Activated CD8-positive, alpha-beta memory T cell treated with anti-CD3 and anti-CD28 coated beads for 48 hours (primary cell): ENCODE measurements around the gene WNT2.
"Not testable (repeated sequence)": the region's sequence is repeated elsewhere in the genome, so short reads cannot be mapped to it uniquely, and the experiment has no call there.

Experiments used
- DNase-seq, 3 experiments: peaks; one replicate each; pipeline ENCODE4 v3.0.0-alpha.2; 2020; ENCODE audit warnings: low read depth in 2 of 3, low spot score in 2 of 3

WNT2 gene

DNA sequence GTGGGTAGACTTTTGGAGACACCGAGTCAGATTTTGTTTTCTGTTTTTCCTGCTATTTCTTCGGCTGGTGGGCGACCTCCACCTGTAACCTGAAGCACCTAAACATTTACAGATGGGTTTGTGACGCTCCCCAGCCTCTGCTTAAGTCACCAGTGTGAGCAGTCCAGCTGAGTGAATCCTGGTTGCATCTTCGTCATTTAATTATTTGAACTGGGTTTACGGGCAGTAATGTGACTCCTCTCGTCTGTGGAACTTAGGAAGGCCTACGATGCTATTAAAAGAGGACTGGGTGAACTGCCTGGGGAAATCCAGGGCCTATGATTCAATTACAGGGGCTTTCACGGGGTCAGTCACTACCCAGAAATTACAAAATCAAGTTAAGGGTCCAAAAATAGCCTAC, 52.5 kb downstream of the WNT2 start:
- no peak for DNase-seq

DNA sequence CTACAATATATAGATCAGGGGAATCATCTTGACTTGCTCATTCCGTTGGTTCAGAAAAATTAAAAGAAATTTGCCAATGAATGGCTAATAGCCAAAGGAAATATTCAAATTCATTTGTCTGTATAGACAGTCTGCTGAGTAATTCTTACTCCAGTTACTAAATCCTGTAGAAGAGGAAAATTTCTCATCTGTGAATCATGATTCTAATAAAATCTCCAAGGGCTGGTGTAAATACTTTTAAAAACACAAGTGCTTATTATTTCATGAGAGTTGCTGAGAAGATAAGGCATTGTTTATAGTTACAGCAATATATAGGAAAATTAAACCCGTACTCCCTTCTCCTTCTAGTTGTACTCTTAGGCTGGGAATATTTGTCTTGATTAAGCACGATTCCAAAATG, 53.0 kb downstream of the WNT2 start:
- no peak for DNase-seq

DNA sequence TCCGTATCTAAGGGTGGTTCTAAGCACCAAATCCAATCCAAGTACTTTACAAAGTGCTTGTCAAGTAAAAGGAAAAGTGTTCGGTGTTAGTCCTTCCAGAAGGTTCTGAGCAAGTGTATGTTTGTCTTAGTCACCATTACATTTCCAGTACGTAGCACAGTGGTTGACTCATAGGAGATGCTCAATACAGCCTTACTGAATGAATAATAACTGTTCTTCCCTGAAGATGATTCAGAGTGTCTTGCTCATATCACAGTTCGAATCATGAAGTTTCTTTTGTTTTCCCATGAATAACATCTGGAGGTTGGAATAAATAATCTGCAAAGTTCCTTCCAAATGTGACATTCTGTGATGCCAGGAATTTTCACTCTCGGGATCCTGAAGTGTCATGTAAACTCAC, 53.4 kb downstream of the WNT2 start:
- no peak for DNase-seq

DNA sequence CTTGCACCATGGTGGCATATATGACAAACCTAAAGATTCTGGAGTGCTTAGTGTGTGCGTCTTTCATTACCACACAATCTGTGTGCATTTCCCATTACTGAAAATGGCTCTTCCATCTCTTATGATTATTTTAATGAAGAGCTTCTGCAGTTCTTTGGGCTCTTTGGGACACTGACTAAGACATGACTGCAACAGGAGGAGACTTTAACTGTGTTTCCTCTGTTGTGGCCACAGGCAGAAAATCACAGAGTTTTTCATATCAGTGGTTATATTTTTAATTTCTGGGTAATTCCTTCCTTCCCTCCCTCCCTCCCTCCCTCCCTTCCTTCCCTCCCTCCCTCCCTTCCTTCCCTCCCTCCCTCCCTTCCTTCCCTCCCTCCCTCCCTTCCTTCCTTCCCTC, 58.1 kb downstream of the WNT2 start:
- no peak for DNase-seq

DNA sequence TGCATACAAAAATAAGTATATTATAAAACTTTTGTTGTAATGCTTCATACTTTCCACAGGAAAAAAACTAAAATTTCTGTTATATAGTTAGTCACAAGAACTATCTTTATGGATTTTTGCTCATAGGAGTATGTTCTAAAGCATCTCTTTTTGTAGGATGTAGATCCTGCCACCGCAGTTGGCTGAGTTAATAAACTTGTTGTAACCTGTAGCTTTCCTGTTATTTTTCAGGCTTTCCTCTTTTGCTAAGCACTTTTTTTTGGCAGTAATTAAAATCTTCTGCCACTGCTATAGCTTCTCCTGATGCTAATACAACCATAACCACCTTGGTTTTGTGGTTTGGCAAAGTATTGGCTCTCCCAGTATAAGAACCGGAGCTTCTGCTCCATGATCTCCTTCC, 60.3 kb downstream of the WNT2 start:
- no peak for DNase-seq

DNA sequence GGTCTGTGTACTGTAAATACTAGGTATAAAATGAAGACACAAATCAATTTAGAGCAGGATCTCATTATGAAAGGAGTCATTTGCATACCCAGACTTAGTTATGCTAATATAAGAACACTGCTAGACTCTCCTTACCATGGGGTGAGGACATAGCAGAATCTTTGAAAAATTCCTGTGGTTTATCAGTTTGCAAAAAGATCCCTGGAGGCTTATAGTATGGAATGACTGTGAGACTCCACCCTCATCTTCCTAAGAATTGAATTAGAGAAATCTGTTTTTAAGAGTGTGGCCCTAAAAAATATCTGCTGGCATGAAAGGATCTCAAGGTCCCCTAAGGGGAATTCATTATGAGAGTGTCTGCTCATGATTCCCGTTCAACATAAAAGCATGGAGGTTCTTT, 63.2 kb downstream of the WNT2 start:
- no peak for DNase-seq

DNA sequence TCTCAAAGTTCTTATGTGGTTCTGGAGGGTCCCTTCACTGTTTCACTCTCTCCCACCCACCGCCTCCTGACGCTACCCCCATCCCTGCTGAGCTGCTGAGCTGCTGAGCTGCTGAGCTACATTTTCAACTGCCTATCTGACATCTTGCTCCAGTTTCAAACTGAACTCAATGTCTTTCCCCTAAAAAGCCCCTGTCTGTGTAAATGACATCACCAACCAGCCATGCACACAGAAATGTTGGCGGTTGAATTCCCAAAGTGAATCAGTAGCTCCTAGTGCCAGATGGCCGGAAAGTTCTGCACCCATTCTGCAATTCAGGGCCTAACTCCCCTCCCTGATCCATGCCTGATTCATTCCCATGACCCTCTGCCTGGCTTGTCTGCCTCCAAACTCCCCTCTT, 71.2 kb downstream of the WNT2 start:
- no peak for DNase-seq

DNA sequence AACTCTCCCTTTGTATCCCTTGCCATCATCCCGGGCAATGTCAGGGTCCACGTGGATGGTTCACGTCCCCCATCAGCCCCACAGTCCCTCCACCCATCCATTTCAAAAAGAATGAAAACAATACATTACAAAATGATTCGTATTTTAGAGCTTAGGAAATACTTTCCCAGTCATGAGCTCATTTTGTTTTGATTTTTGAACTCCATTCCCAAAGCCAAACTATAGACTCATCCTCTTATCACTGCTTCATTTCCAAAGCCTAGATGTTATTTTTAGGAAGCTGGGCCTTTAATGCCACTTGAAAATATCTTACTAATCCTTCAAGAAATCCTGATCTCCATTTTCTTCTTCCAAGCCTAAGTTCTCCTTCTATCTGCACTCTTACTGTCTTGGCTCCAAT, 72.1 kb downstream of the WNT2 start:
- DNase-seq: no peak

DNA sequence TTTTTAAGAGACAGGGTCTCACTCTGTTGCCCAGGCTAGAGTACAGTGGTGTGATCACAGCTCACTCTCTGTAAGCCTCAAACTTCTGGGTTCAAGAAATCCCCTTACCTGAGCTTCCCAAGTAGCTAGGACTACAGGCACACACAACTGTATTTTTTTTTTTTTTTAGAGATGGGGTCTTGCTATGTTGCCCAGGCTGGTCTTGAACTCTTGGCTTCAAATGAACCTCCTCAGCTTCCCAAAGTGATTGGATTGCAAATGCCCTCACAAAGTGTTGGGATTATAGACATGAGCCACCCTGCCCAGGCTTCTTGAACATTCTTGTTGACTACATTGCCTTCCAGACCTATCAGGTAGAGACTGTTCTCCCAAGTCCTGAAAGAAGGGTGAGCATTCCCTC, 72.6 kb downstream of the WNT2 start:
- DNase-seq: no peak

DNA sequence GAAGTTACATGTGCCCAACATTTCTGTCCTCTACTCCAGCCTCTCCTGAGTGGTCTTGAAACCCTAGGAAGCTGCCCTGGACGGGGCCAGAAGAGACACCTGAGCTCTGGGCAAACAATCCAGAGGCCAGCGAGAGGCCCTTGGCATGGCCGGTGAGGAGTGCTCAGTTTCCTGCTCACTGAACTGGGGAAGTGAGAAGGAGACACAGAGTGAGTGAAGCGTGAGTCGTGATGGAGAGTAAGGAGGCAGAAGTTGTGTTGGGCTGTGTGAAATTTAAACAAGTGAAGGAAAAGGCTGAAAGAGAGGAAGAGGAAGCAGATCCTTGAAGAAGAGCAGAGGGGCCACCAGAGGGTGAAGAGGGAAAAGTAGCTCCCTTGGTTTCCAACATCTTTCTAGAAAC, 73.2 kb downstream of the WNT2 start:
- no peak for DNase-seq

DNA sequence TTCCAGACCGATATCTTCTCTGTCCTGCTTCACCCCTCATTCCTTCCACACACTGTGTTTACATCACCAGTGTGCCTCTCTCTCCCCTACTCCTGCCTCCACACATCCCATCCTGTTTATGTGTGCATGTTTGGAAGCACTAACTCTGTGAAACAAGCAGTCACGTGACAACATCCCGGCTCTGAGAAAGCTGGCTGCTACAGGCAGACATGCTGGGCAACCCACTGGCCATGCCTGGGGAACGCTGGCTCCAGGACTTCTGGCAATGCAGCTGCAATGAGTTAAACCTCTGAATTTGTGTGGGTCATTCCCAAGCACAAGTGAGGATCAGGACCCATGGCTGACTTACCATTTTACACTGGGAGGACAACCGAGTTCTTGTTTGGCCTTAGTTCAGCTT, 74.0 kb downstream of the WNT2 start:
- DNase-seq: no peak

DNA sequence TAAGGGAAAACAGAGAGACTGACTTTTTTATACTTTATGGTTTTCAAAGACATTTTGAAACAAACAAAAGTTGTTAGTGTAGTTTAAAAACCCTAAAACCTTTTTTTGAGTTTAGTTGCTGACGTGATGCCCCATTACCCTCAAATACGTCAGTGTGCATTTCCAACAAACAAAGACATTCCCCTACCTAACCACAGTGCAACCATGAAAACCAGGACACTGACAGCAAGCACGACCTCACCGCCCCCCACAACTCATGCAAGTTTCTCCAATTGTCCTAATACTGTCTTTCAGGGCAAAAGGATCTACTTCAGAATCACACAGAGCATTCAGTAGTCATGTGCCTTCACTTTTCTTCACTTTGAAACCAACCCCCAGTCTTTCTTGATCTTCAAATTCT, 75.0 kb downstream of the WNT2 start:
- no peak for DNase-seq

DNA sequence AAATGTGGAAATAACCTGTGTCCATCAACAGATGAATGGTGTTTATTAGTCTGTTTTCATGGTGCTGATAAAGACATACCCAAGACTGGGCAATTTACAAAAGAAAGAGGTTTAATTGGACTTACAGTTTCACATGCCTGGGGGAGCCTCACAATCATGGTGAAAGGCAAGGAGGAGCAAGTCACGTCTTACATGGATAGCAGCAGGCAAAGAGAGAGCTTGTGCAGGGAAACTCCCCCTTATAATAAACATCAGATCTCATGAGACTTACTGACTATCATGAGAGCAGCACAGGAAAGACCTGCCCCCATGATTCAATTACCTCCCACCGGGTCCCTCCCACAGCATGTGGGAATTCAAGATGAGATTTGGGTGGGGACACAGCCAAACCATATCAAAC, 77.2 kb downstream of the WNT2 start:
- not testable (repeated sequence) for DNase-seq

DNA sequence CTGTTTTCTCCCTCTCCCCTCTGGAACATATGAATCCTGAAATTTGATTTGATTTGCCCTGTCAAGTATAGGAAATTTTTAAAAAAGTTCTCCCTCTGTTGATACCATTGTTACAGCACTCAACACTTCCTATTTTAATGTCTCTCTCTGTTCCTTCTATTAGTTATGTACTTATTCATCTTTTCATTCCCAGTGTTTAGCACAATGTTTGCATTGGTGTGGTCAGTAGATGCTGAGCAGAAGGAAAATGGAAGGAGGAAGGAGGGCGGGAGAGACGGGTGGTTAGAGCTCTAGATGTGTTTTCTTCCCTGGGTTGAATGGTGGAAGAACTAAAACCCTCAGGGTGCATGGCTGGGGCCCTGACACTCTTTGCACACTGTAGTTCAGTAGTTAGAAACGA, 79.5 kb downstream of the WNT2 start:
- no peak for DNase-seq

DNA sequence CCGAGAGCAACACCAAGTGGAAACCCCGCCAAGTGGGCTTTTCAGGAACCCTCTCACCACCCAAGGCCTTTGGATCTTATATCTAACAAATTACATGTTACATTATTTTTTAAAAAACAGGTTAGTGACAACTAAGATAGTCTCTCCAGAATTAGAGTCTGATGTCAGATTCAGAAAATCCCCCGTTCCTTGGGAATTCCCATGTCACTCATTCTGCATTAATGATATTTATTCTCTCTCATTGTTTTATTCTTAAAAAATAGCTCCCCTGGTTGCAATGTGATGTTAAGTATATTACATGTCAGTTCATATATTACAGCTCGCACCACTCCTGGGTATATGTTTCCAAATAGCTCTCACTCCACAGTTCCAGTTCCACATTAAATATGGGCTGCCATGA, 81.8 kb downstream of the WNT2 start:
- DNase-seq: no peak

DNA sequence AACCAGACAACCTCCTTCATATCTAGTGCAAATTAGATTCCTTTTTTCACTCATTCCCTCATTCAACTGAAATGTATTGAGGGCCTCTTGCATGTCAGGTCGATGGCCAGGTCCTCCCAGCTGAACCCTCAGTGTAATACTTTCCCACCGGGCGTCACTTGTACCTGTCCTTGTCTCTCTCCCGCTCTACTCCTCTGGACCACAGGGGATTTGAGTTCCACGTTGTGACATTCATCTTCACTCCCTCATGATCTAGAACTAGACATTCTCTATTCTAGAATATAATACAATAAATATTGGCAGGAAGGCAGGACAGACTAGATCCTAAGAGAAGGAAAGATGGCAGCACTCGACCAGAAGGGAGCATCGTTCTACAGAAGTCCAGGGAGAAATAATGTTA, 83.9 kb downstream of the WNT2 start:
- no peak for DNase-seq

DNA sequence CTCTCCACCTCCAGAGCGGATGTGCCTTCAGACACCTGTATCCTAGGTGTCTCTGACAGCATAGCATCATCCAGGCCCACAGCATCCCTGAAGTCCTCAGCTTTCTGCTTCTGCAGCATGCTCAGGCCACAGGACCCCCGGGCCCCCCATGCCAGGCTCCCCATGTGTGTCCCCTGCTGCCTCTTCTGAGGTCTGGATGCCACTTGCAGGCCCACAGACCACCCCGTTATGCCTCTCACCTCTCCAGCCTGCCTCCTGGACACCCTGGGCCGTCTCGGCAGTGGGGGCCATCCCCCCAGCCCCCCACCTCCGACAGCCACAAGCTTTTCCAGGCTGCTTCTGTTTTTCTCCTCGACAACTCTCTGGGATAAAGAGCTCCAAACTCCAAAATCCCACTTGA, 84.4 kb downstream of the WNT2 start:
- DNase-seq: no peak

DNA sequence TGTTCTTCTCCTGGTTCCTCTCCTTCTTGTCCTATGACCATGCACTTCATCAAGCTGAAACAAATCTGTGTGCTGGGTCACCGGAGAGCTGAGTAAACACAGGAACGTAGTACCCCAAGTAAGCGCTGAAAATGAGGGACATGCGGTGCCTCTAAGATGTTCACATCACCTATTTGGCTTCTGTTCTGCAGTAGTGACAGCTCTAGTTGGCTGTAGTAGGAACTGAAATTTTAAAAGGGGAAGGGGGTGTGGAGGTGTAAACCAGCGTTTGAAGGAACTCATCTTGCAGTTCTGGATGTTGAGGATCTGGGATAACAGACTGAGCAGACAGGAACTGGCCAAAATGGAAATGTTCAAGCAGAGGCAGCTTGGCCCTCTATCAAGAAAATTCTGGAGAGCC, 85.2 kb downstream of the WNT2 start:
- no peak for DNase-seq

DNA sequence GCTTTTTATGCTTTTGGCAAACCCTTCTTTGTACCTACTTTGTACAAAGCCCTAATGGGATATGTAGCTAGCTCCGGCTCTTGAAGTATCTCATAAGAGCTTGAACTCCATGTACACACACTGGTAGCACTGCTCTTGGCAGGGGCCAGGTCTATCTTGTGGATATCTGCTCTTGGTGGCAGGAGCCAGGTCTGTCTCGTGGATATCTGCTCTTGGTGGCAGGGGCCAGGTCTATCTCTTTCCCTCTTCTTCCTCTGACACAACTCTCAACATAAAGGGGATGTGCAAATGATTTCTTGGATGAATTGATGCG, 91.9 kb downstream of the WNT2 start:
- no peak for DNase-seq

DNA sequence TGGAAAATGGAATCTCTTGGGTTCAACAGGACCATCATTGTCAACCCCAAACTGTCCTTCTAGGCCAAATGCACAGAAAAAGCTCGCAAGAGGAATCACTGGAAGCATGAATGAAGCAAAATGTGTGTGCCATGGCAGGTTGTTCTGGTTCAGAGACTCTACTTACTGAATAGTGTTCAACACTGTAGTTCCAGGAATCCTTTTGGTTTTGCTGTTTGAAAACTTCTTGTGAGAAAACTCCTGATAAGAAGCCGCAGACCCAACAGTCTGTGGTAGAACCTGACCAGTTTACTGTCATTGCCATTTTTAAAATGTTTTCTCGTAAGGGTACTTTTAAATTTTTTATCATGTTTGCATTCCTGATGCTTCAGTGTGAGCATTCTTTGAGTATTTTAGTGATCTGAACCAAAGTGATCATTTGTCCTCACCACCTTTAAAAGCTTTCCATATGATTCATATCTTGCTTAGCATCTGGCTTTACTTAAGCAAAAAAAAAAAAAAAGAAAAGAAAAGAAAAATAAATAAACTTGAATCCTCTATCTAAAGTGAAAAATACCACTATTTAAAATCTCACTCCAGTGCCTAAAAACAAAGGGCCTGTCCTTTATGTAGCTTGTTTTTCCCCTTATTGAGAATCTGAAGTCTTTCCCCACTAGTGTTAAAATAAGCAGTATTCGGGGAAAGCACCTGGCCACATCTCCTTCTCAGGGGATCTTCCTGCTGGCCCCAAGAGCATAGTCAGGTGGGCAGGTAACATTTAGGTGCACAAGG, 92.4 kb downstream of the WNT2 start:
- DNase-seq: no peak

DNA sequence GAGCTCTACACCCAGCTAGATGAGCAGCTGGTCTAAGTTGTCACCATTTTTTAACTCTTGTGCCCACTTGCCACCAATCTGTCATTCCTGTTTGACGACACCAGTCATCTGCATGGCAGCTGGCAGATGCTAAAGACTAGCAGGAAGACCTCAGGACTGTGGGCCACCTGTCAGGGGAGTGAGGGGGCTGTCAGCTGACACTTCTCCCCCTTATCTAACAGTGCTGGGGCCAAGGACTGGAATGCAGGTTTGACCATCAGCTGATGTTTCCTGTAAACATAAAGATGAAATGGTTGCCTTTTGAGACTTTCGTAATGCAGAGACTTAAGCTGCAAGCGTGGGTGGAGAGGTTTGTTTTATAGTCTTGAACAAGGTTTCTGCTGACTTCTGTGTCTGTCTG, 93.5 kb downstream of the WNT2 start:
- DNase-seq: no peak

DNA sequence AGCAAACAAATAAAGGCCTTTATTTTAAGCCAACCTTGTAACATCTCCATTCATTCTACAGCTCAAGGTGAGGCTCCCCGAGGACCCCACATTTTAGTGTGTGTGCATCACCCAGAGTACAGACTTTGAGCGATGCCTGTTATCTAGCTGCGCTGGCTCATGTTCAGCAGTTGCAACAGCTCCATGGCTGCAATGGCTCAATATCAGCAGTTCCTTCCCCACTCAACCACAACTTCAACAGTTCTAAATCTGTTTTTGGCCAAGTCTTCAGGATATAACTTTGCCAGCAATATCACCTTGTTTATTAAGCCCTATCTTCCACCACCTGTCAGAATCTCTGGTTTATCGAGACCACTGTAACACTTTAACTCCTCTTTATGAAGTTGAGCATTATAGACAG, 95.8 kb downstream of the WNT2 start:
- no peak for DNase-seq

DNA sequence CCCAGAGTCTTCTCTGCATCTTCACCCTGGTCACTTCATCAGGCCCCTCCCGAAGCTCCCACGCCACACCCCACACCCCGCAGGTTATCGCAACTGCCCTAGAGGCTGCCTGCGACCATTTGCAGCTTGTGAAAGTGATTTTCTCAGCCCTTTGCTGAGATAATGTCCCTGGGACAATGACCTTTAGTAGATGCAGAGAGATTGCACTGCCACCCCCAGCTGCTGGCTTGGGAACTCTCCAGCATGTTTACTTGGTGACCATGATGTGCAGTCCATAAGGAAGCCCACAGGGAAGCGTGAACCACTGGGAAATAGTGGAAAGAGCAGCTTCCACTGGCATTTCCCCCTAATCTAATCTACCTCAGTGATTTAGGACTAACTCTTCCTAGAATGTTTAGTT, 97.3 kb downstream of the WNT2 start:
- no peak for DNase-seq
